NCI-H1092 treated with DMSO at 0.1 percent for 48 hours (cell line): ENCODE data around the gene MUC16.

Experiments used
- DNase-seq: peaks from one replicate; lab custom pipeline; 2025; lab: John Stamatoyannopoulos, UW

The MUC16 gene

DNA sequence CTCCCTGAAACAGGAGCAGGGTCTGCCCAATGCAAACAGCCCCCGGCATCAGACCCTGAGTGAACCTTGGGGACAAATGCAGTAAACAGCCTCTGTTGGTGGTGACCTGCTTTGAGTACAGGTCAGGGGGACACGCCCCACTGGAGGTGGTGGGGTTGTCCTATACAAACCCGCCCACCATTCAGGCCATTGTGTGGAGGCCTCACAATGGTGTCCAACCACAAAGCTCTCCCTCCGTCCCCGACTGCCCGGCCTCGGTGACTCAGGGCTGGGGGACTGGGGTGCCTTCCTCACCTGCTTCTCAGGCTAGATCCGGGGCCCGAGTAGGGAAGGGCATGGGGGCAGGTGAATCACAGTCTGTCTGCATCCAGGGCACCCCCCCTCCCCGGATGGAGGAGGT is 1.5 kb downstream of the MUC16 start:
- no peak for DNase-seq

DNA sequence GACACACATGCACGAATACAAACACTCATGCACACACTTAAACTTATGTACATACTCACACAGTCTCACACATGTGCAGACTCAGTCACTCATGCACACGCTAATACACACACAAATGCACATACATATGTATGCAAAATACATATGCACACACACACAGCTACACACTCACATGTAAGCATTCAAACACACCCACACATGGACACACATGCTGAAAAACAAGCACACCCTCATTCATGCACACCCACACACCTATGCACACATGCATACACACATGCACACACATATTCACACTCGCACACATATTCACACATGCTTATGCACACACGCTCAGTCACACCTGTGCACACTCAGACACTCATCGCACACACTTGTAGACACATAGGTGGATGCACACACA is 9.3 kb downstream of the MUC16 start:
- no peak for DNase-seq

- DNase-seq, result no peak
Observed at GRCh38 chr19:8988204-8988603, 22.0 kb downstream of the MUC16 start.

DNA sequence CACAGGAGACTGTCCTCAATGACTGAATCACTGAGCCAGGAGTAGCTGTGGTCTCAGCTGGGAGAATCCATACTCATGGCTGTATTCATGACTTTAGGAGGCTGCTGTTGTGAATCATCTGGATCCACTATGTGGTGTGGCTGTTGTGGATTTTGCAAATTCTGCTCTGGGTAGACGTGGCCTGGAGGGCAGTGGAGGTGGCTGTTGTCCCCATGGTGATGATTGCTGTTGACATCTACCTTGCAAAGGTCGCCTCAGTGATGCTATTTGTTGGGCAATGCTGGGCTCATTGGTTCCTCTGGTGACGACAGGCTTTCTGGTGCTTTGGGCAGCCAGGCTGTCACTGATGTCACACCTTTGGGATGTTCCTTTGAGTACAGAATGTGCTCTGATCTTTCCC is 23.9 kb downstream of the MUC16 start:
- no peak for DNase-seq

- DNase-seq, result no peak
Observed at GRCh38 chr19:8973501-8974091, 36.6 kb downstream of the MUC16 start.

DNA sequence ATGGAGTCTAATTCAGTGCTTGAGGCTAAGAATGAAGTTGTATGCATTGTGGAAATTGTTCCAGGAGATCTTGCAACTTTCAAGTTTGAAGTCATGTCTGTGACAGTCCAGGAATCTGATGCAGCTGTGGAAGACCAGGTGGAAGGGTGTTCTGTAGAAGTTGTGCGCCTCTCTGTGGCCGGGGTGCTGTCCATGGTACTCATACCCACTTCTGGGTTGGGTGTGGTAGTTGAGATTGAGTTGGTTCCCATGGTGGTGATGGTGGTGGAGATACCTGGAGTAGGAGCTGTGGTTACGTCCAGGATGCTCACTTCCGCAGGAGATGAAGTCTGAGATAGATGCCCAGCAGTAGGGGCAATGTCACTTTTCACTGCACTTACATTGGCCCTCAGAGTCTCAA is 44.3 kb downstream of the MUC16 start:
- no peak for DNase-seq
